ENCODE data around the gene SNTG2.

Gene SNTG2

GRCh38 chr2:937530-937929 lies 13.1 kb upstream of the SNTG2 start:
- TF ChIP-seq POLR2A (IDR thresholded peaks at IDR 0.05; ENCODE audit: low read depth, low read length): no peak
- DNase-seq (ENCODE audit: insufficient read length, low spot score) (no peak), FAIRE-seq (no peak)

DNA sequence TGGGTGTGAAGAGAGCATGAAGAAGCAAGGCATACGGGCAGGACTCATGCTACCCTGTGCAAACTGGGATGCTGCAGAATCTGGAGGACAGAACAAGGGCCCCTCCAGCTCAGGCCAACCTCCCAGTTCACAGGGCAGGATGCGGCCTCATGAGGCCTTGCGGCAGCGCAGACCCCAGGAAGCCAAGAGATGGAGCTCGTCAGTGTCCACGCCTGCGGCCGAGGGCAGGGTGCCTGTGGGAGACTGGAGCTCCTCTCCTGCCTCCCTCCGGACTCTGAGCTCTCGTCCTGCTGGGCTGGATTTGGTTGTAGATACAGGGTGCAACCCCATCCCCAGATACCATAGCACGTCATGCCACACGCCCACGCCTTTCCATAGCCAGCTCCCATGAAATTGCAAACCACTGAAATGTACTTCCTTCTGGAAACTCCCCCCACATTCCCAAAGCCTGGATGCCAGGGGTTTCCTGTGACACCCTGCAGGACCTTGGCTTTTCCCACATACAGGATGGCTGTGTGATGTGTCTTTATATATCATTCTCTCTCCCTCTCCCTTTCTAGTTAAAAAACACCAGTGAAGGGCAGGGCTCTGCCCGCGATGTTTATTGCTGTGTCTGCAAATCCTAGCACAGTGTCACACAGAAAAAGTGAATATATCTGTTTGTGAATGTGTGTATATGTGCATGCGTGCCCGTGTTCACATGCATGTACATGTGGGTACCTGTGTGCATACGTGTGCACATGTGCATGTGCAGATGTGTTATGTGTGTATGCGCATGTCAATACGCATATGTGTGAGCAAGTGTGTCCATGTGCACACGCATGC lies 12.3 kb upstream of the SNTG2 start:
- DNase-seq (ENCODE audit: insufficient read length, low spot score) (no peak), FAIRE-seq (no peak)
- no peak for TF ChIP-seq POLR2A (IDR thresholded peaks at IDR 0.05; ENCODE audit: low read depth, low read length)

GRCh38 chr2:939936-940601 lies 10.6 kb upstream of the SNTG2 start:
- no peak for TF ChIP-seq POLR2A (IDR thresholded peaks at IDR 0.05; ENCODE audit: low read depth, low read length)
- FAIRE-seq (no peak), DNase-seq (ENCODE audit: insufficient read length, low spot score) (no peak)

GRCh38 chr2:941871-942270 lies 8.8 kb upstream of the SNTG2 start:
- DNase-seq (ENCODE audit: insufficient read length, low spot score) (no peak), FAIRE-seq (no peak)
- no peak for TF ChIP-seq POLR2A (IDR thresholded peaks at IDR 0.05; ENCODE audit: low read depth, low read length)

- TF ChIP-seq POLR2A (IDR thresholded peaks at IDR 0.05; ENCODE audit: low read depth, low read length): no peak
- DNase-seq (ENCODE audit: insufficient read length, low spot score) (no peak), FAIRE-seq (no peak)
These were observed 7.7 kb upstream of the SNTG2 start for GRCh38 chr2:942775-943460.

GRCh38 chr2:943461-943797 lies 7.2 kb upstream of the SNTG2 start:
- TF ChIP-seq POLR2A (IDR thresholded peaks at IDR 0.05; ENCODE audit: low read depth, low read length): no peak
- DNase-seq (ENCODE audit: insufficient read length, low spot score): no peak
- FAIRE-seq: no peak

GRCh38 chr2:943821-944220 lies 6.8 kb upstream of the SNTG2 start:
- FAIRE-seq (no peak), DNase-seq (ENCODE audit: insufficient read length, low spot score) (no peak)
- TF ChIP-seq POLR2A (IDR thresholded peaks at IDR 0.05; ENCODE audit: low read depth, low read length): no peak

DNA sequence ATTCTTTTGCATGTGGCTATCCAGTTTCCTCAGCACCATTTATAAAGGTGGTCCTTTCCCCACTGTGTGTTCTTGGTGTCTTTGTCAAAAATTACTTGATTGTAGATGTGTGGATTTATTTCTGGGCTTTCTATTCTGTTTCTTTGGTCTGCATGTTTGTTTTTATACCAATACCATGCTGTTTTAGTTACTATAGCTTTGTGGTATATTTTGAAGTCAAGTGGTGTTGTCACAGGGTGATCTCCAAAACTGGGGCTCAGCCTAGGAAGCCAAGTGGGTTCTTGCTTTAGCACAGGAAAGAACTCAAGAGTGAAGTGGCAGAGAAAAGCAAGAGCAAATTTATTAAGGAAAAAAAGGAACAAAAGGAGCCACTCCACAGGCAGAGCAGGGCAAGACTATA lies 6.0 kb upstream of the SNTG2 start:
- DNase-seq (ENCODE audit: insufficient read length, low spot score) (no peak), FAIRE-seq (no peak)
- TF ChIP-seq POLR2A (IDR thresholded peaks at IDR 0.05; ENCODE audit: low read depth, low read length): no peak

DNA sequence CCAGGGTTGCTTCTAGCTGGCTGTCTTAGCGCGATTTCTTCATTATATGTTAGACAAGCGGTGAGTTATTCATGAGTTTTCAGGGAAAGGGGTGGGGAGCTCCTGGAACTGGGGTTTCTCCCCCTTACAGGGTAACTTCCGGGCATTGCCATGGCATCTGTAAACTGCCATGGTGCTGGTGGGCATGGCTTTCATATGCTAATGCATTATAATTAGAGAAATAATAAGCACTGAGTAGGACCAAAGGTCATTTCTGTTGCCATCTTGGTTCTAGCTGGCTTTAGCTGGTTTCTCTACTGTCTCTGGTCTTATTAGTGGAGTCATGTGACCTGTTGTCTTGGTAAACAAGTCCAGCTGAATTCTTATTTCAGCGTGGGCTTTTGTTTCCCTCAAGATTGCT lies 5.5 kb upstream of the SNTG2 start:
- FAIRE-seq (no peak), DNase-seq (ENCODE audit: insufficient read length, low spot score) (no peak)
- TF ChIP-seq POLR2A (IDR thresholded peaks at IDR 0.05; ENCODE audit: low read depth, low read length): no peak

GRCh38 chr2:946073-946948 lies 4.3 kb upstream of the SNTG2 start:
- FAIRE-seq (no peak), DNase-seq (ENCODE audit: insufficient read length, low spot score) (no peak)
- TF ChIP-seq POLR2A (IDR thresholded peaks at IDR 0.05; ENCODE audit: low read depth, low read length): no peak

DNA sequence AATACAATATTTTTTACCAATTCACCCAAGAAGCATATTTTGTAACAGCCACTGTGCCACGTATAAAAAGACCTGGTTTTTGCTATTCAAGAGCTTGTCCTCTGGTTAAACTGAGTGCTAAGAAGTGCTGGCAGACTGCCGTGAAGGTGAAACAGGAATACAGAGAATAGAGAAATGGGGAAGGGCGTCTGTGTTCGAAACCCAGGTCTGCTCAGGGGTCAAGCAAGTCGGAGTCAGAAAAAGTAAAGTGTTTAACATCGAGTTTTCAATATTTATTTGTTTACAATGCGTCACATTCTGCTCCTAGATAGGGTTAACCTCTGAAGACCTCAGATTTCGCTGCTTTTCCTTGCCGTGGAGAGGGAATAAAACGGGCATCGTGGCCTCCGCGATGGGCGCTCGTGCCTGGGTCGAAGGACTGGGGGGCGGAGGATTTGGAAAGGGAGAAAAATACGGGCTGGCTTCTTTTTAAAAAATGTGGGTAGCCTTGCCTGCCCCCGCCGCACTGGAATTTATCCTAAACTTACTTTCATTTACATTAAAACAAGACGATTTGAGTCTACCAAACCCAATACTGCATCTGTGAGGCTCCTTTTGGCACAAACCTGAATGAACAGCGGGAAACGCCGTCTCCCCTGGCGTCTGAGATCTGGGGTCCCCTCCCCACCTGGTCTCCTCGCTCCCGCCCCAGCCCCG lies 1.1 kb upstream of the SNTG2 start:
- no peak for TF ChIP-seq POLR2A (IDR thresholded peaks at IDR 0.05; ENCODE audit: low read depth, low read length)
- DNase-seq (ENCODE audit: insufficient read length, low spot score) (no peak), FAIRE-seq (no peak)

DNA sequence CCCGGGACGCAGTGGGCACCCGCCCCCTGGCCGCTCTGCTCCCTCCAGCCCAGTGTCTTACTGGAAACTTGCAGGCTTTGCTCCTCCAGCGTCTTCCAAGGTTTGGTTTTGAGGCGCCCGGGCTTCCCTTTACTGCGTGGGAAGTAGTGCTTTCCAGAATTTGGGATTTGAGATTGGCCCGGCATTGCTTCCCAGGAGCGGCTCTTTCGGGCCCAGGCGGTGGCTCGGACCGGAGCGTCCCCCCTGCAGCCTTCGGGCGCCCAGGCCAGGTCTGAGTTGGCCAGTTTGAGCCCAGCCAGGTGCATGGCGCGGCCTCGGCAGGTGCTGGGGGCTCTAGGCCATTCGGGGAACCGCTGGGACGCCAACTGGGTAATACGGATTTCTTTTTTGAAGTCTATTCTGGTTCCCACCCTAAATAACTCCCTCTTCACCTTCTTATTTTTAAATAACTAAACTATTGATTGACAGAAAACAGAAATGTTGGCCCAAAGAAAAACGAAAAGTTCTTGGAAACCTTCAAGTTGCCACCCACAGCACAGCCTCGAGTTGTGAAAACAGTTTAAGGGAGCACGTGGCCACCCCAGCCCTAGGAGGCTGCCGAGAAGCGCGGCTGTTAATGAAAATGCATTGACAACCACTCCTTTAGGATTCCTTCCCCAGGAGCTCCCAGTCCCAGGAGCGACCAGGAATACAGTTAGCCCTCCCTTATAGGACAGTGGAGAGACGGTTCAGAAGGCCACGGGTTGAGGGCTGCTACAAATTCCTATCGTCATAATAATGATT lies 766 bp downstream of the SNTG2 start:
- DNase-seq (ENCODE audit: insufficient read length, low spot score) (no peak), FAIRE-seq (no peak)
- no peak for TF ChIP-seq POLR2A (IDR thresholded peaks at IDR 0.05; ENCODE audit: low read depth, low read length)

DNA sequence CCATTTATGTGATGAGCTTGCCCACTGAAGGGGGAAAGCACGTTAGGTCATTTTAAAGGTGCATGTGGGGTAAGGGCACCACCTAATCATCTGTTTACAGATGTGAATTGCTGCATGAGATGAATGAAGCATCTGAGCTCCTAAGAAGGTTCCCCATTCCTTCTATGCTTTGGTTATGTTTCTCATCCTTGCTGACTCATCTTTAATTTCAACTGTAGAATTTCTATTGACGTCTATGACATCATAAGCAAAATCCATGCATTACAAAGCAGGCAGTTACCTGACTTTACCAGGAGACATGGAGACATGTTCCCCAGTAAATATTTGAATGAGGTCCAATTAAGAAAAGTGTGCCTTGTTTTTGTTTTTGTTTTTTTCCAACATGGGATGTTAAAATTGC lies 2.8 kb downstream of the SNTG2 start:
- no peak for TF ChIP-seq POLR2A (IDR thresholded peaks at IDR 0.05; ENCODE audit: low read depth, low read length)
- FAIRE-seq (no peak), DNase-seq (ENCODE audit: insufficient read length, low spot score) (no peak)
